HEK293 (cell line): ENCODE results near the gene CCDC150.
"Not testable (repeated sequence)": the region's sequence is repeated elsewhere in the genome, so short reads cannot be mapped to it uniquely, and the experiment has no call there.

Experiments
- CTCF ChIA-PET: fragments of 350-600 bp; formaldehyde crosslinking; extraction: SDS; loops from one replicate; lab custom pipeline; 2021; ENCODE audit warnings: antibody characterized with exemption; lab: Yijun Ruan, JAX
- POLR2A ChIA-PET: fragments of 300-600 bp; formaldehyde crosslinking; extraction: SDS; loops from one replicate; lab custom pipeline; 2020; ENCODE audit warnings: antibody characterized with exemption, inconsistent platforms; lab: Yijun Ruan, JAX
- H3K27ac ChIP-seq: fragments of 200-500 bp; sonication (Bioruptor generic); 2 replicates; pipeline ENCODE4 v1.5.1; 2014; ENCODE audit warnings: low read depth, low read length, control low read depth, inconsistent platforms; ENCODE audit errors: extremely low read depth
- H3K36me3 ChIP-seq, 2 experiments: fragments of 200-500 bp in 1 of 2; sonication (Bioruptor generic) in 1 of 2; 1 replicate in 1 of 2; 2 replicates in 1 of 2; pipeline ENCODE4 v1.5.1; 2014 to 2017; ENCODE audit warnings: inconsistent platforms in 2 of 2, low read length in 2 of 2; ENCODE audit not compliant: control insufficient read depth in 2 of 2, insufficient read depth in 1 of 2
- H3K4me1 ChIP-seq: fragments of 200-500 bp; sonication (Bioruptor generic); 2 replicates; pipeline ENCODE4 v1.5.1; 2014; ENCODE audit warnings: mild to moderate bottlenecking, low read length, inconsistent platforms; ENCODE audit not compliant: control insufficient read depth, insufficient read depth
- H3K4me3 ChIP-seq: 2 replicates; pipeline ENCODE4 v1.5.1; 2011; ENCODE audit warnings: low read depth, mild to moderate bottlenecking, control low read depth, low read length, moderate library complexity
- H3K9me3 ChIP-seq: fragments of 200-500 bp; sonication (Bioruptor generic); 2 replicates; pipeline ENCODE4 v1.5.1; 2014; ENCODE audit warnings: low read depth, low read length, inconsistent platforms; ENCODE audit not compliant: control insufficient read depth, insufficient read depth
- FEZF1 ChIP-seq: fragments of 450-650 bp; formaldehyde crosslinking; IDR thresholded peaks from 2 replicates; pipeline ENCODE4 v1.5.1; 2016; ENCODE audit warnings: missing biosample characterization, missing genetic modification characterization
- GLI4 ChIP-seq: fragments of 450-650 bp; formaldehyde crosslinking; IDR thresholded peaks from 2 replicates; pipeline ENCODE4 v1.5.1; 2016; ENCODE audit warnings: missing biosample characterization, missing genetic modification characterization
- IKZF3 ChIP-seq: fragments of 450-650 bp; IDR thresholded peaks from 2 replicates; pipeline ENCODE4 v1.5.0; 2018; ENCODE audit warnings: missing biosample characterization, mild to moderate bottlenecking, missing genetic modification characterization, moderate library complexity
- OSR2 ChIP-seq: fragments of 450-650 bp; formaldehyde crosslinking; IDR thresholded peaks from 2 replicates; pipeline ENCODE4 v1.5.1; 2016; ENCODE audit warnings: missing biosample characterization, missing genetic modification characterization
- OVOL3 ChIP-seq: fragments of 450-650 bp; formaldehyde crosslinking; IDR thresholded peaks from 2 replicates; pipeline ENCODE4 v1.5.1; 2016; ENCODE audit warnings: missing biosample characterization, missing genetic modification characterization
- SP3 ChIP-seq: fragments of 450-650 bp; formaldehyde crosslinking; IDR thresholded peaks from 2 replicates; pipeline ENCODE4 v1.5.1; 2016; ENCODE audit warnings: missing biosample characterization, missing genetic modification characterization
- SP7 ChIP-seq: fragments of 450-650 bp; formaldehyde crosslinking; IDR thresholded peaks from 2 replicates; pipeline ENCODE4 v1.5.1; 2016; ENCODE audit warnings: missing biosample characterization, missing genetic modification characterization
- ZBTB21 ChIP-seq: fragments of 450-650 bp; formaldehyde crosslinking; IDR thresholded peaks from 2 replicates; pipeline ENCODE4 v1.5.1; 2017; ENCODE audit warnings: missing biosample characterization, missing genetic modification characterization
- ZBTB6 ChIP-seq: fragments of 450-650 bp; formaldehyde crosslinking; IDR thresholded peaks from 2 replicates; pipeline ENCODE4 v1.5.1; 2017; ENCODE audit warnings: missing biosample characterization, missing genetic modification characterization
- ZEB2 ChIP-seq: fragments of 450-650 bp; formaldehyde crosslinking; IDR thresholded peaks from 2 replicates; pipeline ENCODE4 v1.5.1; 2016; ENCODE audit warnings: missing biosample characterization, missing genetic modification characterization
- ZNF146 ChIP-seq: fragments of 450-650 bp; formaldehyde crosslinking; IDR thresholded peaks from 2 replicates; pipeline ENCODE4 v1.5.1; 2016; ENCODE audit warnings: missing biosample characterization, missing genetic modification characterization
- ZNF202 ChIP-seq: fragments of 450-650 bp; formaldehyde crosslinking; IDR thresholded peaks from 2 replicates; pipeline ENCODE4 v1.5.1; 2016; ENCODE audit warnings: missing biosample characterization, missing genetic modification characterization, borderline replicate concordance
- ZNF341 ChIP-seq: fragments of 450-650 bp; formaldehyde crosslinking; IDR thresholded peaks from 2 replicates; pipeline ENCODE4; 2016; ENCODE audit warnings: low read depth, missing biosample characterization, missing genetic modification characterization
- ZNF354C ChIP-seq: fragments of 450-650 bp; formaldehyde crosslinking; IDR thresholded peaks from 2 replicates; pipeline ENCODE4 v1.5.1; 2016; ENCODE audit warnings: missing biosample characterization, missing genetic modification characterization, low read depth, borderline replicate concordance
- ZNF391 ChIP-seq: fragments of 450-650 bp; formaldehyde crosslinking; IDR thresholded peaks from 2 replicates; pipeline ENCODE4 v1.5.1; 2016; ENCODE audit warnings: low read depth, missing biosample characterization, missing genetic modification characterization, borderline replicate concordance
- ZNF513 ChIP-seq: fragments of 450-650 bp; IDR thresholded peaks from 2 replicates; pipeline ENCODE4 v1.5.1; 2018; ENCODE audit warnings: missing biosample characterization, missing genetic modification characterization
- ZNF521 ChIP-seq: fragments of 450-650 bp; formaldehyde crosslinking; IDR thresholded peaks from 2 replicates; pipeline ENCODE4 v1.5.1; 2017; ENCODE audit warnings: missing biosample characterization, mild to moderate bottlenecking, missing genetic modification characterization
- ZNF544 ChIP-seq: fragments of 450-650 bp; formaldehyde crosslinking; IDR thresholded peaks from 2 replicates; pipeline ENCODE4 v1.5.0; 2017; ENCODE audit warnings: missing biosample characterization, missing genetic modification characterization
- ZNF624 ChIP-seq: fragments of 450-650 bp; formaldehyde crosslinking; IDR thresholded peaks from 2 replicates; pipeline ENCODE4 v1.5.1; 2017; ENCODE audit warnings: missing biosample characterization, missing genetic modification characterization
- ZNF776 ChIP-seq: fragments of 450-650 bp; formaldehyde crosslinking; IDR thresholded peaks from 2 replicates; pipeline ENCODE4 v1.5.0; 2017; ENCODE audit warnings: missing biosample characterization, missing genetic modification characterization, borderline replicate concordance
- TF ChIP-seq, protein P1 (sequence below): fragments of 450-650 bp; formaldehyde crosslinking; IDR thresholded peaks from 2 replicates; pipeline ENCODE4 v1.5.1; 2017; ENCODE audit warnings: missing biosample characterization, missing genetic modification characterization
- TF ChIP-seq, protein P2 (sequence below): fragments of 450-650 bp; formaldehyde crosslinking; IDR thresholded peaks from 2 replicates; pipeline ENCODE4 v1.5.1; 2016; ENCODE audit warnings: missing biosample characterization, missing genetic modification characterization
- TF ChIP-seq, protein P3 (sequence below): fragments of 450-650 bp; formaldehyde crosslinking; IDR thresholded peaks from 2 replicates; pipeline ENCODE4 v1.5.1; 2016; ENCODE audit warnings: missing biosample characterization, missing genetic modification characterization

The CCDC150 gene

DNA sequence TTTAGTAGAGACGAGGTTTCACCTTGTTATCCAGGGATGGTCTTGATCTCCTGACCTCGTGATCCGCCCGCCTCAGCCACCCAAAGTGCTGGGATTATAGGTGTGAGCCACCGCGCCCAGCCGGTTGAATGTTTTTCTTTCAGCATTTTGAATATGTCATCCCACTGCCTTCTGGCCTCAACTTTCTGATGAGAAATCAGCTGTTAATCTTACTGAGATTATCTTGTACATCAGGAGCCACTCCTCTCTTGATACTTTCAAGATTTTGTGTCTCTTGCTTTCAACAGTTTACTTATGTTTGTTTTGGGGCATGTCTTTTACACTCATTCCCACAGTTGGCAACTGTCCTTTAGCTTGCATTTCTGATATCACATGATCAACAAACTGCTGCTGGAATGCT, 46.3 kb downstream of the CCDC150 start (continued):
- TF ChIP-seq, protein P1, sequence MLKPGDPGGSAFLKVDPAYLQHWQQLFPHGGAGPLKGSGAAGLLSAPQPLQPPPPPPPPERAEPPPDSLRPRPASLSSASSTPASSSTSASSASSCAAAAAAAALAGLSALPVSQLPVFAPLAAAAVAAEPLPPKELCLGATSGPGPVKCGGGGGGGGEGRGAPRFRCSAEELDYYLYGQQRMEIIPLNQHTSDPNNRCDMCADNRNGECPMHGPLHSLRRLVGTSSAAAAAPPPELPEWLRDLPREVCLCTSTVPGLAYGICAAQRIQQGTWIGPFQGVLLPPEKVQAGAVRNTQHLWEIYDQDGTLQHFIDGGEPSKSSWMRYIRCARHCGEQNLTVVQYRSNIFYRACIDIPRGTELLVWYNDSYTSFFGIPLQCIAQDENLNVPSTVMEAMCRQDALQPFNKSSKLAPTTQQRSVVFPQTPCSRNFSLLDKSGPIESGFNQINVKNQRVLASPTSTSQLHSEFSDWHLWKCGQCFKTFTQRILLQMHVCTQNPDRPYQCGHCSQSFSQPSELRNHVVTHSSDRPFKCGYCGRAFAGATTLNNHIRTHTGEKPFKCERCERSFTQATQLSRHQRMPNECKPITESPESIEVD: no peak
- TF ChIP-seq SP3 (tag by site-specific recombination): no peak

DNA sequence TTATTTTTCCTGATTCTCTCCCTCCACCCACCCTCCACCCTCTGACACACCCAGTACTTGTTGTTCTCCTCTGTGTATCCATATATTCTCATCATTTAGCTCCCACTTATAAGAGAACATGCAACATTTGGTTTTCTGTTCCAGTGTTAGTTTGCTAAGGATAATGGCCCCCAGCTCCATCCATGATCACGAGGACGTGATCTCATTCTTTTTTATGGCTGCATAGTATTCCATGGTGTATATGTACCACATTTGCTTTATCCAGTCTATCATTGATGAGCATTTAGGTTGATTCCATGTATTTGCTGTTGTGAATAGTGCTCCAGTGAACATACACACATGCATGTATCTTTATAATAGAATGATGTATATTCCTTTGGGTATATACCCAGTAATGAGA, 47.2 kb downstream of the CCDC150 start:
- H3K4me3 ChIP-seq, H3K4me1 ChIP-seq, POLR2A ChIA-PET, CTCF ChIA-PET, H3K9me3 ChIP-seq, H3K27ac ChIP-seq: not testable (repeated sequence)
- TF ChIP-seq ZNF146 (tag by site-specific recombination): peak; percentile 66; the same call in 1 of the 2 replicates
- peaks cover 0 to 14% of the 10 kb centered on the region in 2 experiments; a peak in 2 of 3 replicates for H3K36me3 ChIP-seq

GRCh38 chr2:196696423-196697079, 57.0 kb downstream of the CCDC150 start:
- CTCF ChIA-PET: interaction anchor here (0.6 kb wide), 1 partner anchor 25 kb away, joined by 4 read pairs; no protein-coding TSS in a partner anchor
- Histone ChIP-seq H3K9me3 (no peaks in the 10 kb centered on the region), H3K36me3 (peaks cover 1 to 3% of the 10 kb centered on the region in 2 experiments), H3K4me3 (no peak overlapping the region), H3K27ac (no peak overlapping the region), H3K4me1 (peaks cover 4% of the 10 kb centered on the region; the same call in 1 of the 2 replicates)
- POLR2A ChIA-PET: interaction anchor here (0.6 to 1.0 kb wide), 2 partner anchors 14 to 1014 kb away, joined by 3 to 4 read pairs; no protein-coding TSS in a partner anchor
- no peak for TF ChIP-seq ZNF513 (tag by site-specific recombination)
- TF ChIP-seq, protein P2, sequence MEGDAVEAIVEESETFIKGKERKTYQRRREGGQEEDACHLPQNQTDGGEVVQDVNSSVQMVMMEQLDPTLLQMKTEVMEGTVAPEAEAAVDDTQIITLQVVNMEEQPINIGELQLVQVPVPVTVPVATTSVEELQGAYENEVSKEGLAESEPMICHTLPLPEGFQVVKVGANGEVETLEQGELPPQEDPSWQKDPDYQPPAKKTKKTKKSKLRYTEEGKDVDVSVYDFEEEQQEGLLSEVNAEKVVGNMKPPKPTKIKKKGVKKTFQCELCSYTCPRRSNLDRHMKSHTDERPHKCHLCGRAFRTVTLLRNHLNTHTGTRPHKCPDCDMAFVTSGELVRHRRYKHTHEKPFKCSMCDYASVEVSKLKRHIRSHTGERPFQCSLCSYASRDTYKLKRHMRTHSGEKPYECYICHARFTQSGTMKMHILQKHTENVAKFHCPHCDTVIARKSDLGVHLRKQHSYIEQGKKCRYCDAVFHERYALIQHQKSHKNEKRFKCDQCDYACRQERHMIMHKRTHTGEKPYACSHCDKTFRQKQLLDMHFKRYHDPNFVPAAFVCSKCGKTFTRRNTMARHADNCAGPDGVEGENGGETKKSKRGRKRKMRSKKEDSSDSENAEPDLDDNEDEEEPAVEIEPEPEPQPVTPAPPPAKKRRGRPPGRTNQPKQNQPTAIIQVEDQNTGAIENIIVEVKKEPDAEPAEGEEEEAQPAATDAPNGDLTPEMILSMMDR (tag by site-specific recombination): no peak
- no peak for TF ChIP-seq ZEB2
- TF ChIP-seq ZNF391 (tag by site-specific recombination): no peak
- TF ChIP-seq SP7 (tag by site-specific recombination): peak; percentile 95
- TF ChIP-seq ZNF544: no peak
- no peak for TF ChIP-seq OSR2 (tag by site-specific recombination)
- no peak for TF ChIP-seq ZNF341
- 0 out of 2 replicates have a peak, but pooled peaks have one; percentile 21 for TF ChIP-seq ZBTB21 (tag by site-specific recombination)
- TF ChIP-seq ZNF624 (tag by site-specific recombination): no peak
- no peak for TF ChIP-seq ZNF202 (tag by site-specific recombination)
- TF ChIP-seq OVOL3 (tag by site-specific recombination): no peak
- TF ChIP-seq ZBTB6 (tag by site-specific recombination): no peak
- TF ChIP-seq GLI4 (tag by site-specific recombination): no peak
- no peak for TF ChIP-seq ZNF521 (tag by site-specific recombination)
- no peak for TF ChIP-seq ZNF776
- no peak for TF ChIP-seq IKZF3 (tag by site-specific recombination)
- 0 out of 2 replicates have a peak, but pooled peaks have one; percentile 24 for TF ChIP-seq FEZF1
- TF ChIP-seq ZNF354C (tag by site-specific recombination): no peak
- TF ChIP-seq, protein P3, sequence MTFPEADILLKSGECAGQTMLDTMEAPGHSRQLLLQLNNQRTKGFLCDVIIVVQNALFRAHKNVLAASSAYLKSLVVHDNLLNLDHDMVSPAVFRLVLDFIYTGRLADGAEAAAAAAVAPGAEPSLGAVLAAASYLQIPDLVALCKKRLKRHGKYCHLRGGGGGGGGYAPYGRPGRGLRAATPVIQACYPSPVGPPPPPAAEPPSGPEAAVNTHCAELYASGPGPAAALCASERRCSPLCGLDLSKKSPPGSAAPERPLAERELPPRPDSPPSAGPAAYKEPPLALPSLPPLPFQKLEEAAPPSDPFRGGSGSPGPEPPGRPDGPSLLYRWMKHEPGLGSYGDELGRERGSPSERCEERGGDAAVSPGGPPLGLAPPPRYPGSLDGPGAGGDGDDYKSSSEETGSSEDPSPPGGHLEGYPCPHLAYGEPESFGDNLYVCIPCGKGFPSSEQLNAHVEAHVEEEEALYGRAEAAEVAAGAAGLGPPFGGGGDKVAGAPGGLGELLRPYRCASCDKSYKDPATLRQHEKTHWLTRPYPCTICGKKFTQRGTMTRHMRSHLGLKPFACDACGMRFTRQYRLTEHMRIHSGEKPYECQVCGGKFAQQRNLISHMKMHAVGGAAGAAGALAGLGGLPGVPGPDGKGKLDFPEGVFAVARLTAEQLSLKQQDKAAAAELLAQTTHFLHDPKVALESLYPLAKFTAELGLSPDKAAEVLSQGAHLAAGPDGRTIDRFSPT (tag by site-specific recombination): no peak
